COLO668 (cell line): ENCODE data around the gene NMS.

Source experiments
- DNase-seq: peaks from one replicate; lab custom pipeline; 2025; ENCODE audit not compliant: unreplicated experiment; lab: John Stamatoyannopoulos, UW

NMS gene

DNA sequence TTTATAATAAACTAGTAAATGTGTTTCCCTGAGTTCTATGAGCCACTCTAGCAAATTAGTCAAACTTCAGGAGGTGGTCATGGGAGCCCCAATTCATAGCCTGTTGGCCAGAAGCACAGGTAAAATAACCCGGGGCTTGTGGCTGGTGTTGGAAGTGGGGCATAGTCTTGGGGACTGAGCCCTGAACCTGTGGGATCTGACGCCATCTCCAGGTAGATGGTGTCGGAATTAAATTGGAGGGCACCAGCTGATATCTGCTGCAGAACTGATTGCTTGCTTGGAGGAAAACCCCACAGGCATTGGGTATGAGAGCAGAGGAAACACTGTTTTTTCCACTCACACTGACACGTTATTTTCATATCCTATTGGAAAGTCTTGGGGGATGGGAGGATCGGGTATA is 14.1 kb downstream of the NMS start:
- DNase-seq, result no peak

DNA sequence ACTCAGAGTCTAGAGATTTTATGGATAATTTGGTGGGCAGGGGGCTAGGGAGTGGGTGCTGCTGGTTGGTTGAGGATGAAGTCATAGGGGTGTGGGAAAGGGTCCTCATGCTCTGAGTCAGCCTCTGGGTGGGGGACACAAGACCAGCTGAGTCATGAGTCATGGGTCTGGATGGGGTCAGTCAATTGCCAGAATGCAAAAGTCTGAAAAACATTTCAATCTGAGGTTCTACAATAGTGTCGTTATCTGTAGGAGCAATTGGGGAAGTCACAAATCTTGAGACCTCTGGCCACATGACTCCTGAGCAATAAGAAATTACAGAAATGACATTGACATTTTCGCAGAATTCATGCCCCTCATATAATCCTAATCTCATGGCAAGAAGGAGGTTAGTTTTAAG is 15.1 kb downstream of the NMS start:
- no peak for DNase-seq

DNA sequence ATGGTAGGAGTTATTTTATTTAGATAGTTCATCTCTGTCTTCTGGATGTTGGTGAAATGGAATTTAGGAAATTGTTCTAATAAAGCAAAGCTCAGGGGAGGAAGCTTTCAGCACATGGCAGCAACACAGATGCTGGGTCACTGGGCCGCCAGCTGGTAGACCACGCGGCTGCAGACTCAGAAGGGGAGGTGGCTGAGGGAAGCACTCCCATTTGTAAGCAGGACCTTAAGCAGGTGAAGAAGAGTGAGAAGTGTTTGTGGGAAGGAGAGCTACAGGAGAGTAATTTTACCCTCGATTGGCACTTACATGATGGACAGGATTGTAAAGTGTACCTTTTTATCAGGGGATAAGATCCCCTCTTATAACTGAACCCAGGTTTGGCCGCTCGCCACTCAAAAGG is 24.4 kb downstream of the NMS start:
- DNase-seq, result no peak

DNA sequence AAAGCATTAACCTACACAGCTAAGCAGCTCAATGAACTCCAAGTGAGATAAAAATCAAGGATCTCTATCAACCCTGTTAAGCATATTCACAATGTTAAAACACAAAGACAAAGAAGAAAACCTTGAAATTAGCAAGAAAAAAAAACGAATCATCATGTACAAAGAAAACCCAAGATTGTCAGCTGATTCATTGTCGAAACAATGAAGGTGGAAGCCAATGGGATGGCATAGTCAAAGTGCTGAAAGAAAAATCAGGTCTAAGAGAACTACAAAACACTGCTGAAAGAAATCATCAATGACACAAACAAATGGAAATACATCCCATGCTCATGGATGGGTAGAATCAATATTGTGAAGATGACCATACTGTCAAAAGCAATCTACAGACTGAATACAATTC is 32.5 kb downstream of the NMS start:
- DNase-seq, result no peak

DNA sequence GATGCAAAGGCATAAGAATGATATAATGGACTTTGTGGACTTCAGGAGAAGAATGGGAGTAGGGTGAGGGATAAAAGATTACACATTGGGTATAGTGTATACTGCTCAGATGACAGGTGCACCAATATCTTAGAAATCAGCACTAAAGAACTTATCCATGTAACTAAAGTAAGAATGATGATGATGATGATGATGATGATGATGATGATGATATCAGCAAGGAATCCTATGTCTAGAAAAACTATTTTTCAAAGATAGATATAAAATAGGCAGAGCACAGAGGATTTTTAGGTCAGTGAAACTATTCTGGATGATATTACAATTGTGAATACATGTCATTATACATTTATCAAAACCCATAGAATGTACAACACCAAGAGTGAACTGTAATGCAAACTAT is 34.3 kb downstream of the NMS start:
- DNase-seq, result no peak

- DNase-seq, result no peak
Observed at GRCh38 chr2:100509066-100509465, 38.8 kb downstream of the NMS start.

DNA sequence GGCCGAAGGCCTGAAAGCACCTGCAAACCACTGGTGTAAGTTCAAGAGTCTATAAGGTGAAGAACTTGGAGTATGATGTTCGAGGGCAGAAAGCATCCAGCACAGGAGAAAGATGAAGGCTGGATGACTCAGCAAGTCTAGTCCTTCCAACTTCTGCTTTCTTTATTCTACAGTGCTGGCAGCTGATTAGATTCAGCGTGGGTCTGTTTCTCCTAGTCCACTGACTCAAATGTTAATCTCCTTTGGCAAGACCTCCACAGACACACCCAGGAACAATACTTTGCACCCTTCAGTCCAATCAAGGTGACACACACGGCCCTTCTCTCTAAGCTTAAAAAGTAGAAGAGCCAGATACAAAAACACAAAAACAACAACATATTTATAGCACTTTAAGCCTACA is 43.4 kb downstream of the NMS start:
- no peak for DNase-seq

DNA sequence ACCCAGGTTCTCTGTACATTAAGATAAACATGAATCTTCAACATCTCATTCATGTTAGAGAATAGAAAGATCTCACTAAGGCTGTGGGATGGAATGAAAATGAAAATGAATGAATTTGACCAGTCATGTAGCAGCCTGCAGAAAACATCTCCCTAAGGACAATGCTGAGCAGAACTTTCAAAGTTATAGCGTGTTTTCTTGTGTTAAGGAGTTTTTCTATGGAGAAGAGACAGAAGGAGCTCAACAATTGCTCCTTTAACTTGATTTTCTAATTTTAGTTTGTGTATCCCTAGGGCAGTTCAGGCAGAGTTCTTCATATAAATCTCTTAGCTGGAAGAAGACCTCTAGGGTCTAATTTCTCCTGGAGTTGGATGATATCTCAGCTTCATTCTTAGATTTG is 47.3 kb downstream of the NMS start:
- DNase-seq, result no peak

DNA sequence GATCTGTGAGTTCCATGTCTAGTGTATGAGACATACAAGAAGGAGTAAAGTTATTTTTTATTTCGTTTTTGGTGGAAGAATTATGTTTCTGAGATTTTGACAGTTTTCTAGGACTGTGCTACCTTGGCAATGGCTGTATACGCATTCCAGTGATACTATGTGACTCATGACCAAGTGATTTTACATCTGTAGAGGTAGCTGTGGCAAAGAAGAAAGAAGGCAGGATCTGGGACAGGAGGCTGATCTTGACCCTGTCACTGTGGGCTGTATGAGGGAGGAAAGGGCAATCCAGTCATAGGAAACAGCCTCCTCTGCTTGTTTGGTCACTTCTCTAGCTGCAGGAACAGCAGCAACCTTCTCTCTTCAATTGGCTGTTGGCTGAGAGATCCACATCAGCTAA is 48.5 kb downstream of the NMS start:
- DNase-seq, result no peak

GRCh38 chr2:100520224-100520623 is 49.9 kb downstream of the NMS start:
- DNase-seq, result no peak

DNA sequence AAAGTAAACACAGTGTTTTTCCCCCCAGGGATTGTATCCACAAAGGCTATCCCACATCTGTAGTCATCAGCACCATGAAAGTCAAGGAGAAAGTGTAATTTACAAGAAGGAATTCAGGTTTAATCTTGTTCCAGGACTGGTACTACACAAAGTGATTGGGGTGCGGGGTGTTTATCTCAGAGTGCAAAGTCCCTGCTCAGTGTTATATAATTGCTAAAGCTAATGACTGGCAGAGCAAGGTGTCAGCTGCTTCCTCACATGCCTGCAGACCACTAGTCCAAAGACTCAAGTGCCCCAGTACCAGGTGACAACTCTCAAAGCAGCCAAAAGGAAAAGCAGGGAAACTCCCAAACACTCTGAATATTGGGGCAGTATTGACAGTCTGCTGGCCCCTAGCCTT is 52.1 kb downstream of the NMS start:
- no peak for DNase-seq

GRCh38 chr2:100524331-100524730 is 54.0 kb downstream of the NMS start:
- no peak for DNase-seq

GRCh38 chr2:100526868-100527267 is 56.6 kb downstream of the NMS start:
- DNase-seq, result no peak

DNA sequence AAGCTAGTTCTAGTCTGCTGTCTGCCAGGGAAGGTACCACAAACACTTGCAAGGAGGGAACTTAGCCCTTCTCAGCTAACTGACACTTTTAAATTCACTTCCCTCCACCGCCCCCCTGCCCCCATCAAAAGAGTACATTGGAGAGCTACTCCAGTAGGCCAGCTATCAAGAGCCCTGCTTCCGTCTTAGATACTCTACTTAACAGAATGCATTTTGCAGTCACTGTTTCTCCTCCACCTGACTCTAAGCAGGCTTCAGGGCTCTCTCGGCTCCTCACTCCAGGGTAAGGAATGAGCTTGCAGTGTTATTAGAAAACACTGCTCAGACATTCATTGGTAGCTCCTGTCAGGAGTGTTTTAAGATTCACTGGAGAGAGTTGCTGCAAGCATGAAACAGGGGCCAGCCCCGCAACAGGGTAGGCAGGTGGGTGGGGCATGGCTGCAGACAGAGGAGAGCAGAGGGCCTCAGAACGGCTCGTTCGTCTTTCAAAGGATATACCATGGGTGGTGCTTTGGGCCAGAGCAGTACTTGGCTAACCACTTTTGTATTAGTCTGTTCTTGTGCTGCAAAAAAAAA is 57.2 kb downstream of the NMS start:
- DNase-seq, result no peak

- no peak for DNase-seq
Observed at GRCh38 chr2:100529176-100529575, 58.9 kb downstream of the NMS start.

GRCh38 chr2:100529900-100530299 is 59.6 kb downstream of the NMS start:
- no peak for DNase-seq
